ENCODE measurements around the gene DOCK3.

The DOCK3 gene

DNA sequence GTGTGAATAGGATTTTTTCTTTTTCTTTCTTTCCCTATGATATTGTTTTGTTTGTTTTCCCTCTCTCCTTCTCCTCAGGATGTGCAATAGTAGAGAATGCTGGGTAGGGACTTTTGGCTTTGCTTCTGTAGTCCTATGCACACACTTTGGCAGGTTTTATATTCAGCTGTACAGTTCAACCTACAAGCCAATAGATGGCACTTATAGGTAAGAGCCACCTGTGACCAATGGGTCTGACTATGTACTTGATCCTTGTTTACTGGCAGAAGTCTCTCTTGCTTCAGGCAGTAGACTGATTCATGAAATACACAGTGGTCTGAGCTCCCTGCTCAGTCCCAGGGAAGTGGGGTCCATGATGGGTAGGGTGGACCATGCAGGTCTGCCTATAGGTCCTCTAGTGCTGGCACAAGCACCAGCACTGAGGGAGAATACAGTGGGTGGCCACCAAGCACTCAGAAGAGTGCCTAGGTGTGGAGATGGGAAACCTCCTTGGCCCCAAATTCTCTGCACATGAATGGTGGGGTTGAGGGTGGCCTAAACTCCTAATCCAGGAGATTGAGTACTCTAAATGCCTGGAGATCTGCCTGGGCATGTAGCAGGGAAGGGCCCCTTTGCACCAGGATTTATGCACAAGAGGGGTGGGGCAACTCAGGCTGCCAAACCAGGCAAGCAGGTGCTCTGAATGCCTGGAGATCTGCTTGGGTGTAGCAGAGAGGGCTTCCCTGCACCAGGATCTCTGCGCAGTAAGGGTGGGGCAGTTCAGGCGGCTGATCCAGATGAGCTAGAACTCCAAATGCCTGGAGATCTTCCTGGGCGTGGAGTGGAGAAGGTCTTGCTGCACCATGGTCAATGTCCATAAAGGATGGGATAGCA lies 176.1 kb downstream of the DOCK3 start:
- Histone ChIP-seq H3K27ac (replicated peaks) (no peak overlapping the region), H3K4me3 (replicated peaks; ENCODE audit: insufficient read depth, low read length) (no peak overlapping the region), H3K27me3 (ENCODE audit: insufficient read depth, poor library complexity, severe bottlenecking) (no peaks in the 10 kb centered on the region)
- TF ChIP-seq, protein P1, sequence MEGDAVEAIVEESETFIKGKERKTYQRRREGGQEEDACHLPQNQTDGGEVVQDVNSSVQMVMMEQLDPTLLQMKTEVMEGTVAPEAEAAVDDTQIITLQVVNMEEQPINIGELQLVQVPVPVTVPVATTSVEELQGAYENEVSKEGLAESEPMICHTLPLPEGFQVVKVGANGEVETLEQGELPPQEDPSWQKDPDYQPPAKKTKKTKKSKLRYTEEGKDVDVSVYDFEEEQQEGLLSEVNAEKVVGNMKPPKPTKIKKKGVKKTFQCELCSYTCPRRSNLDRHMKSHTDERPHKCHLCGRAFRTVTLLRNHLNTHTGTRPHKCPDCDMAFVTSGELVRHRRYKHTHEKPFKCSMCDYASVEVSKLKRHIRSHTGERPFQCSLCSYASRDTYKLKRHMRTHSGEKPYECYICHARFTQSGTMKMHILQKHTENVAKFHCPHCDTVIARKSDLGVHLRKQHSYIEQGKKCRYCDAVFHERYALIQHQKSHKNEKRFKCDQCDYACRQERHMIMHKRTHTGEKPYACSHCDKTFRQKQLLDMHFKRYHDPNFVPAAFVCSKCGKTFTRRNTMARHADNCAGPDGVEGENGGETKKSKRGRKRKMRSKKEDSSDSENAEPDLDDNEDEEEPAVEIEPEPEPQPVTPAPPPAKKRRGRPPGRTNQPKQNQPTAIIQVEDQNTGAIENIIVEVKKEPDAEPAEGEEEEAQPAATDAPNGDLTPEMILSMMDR (IDR thresholded peaks at IDR 0.05; ENCODE audit: insufficient read depth, low read length) = no peak
- TF ChIP-seq SPI1 (IDR thresholded peaks at IDR 0.05; ENCODE audit: borderline replicate concordance, low read depth) (no peak), GABPA (IDR thresholded peaks at IDR 0.05; ENCODE audit: low read depth) (no peak), POLR2AphosphoS5 (IDR thresholded peaks at IDR 0.05; ENCODE audit: low read depth) (no peak)
- TF ChIP-seq, protein P2, sequence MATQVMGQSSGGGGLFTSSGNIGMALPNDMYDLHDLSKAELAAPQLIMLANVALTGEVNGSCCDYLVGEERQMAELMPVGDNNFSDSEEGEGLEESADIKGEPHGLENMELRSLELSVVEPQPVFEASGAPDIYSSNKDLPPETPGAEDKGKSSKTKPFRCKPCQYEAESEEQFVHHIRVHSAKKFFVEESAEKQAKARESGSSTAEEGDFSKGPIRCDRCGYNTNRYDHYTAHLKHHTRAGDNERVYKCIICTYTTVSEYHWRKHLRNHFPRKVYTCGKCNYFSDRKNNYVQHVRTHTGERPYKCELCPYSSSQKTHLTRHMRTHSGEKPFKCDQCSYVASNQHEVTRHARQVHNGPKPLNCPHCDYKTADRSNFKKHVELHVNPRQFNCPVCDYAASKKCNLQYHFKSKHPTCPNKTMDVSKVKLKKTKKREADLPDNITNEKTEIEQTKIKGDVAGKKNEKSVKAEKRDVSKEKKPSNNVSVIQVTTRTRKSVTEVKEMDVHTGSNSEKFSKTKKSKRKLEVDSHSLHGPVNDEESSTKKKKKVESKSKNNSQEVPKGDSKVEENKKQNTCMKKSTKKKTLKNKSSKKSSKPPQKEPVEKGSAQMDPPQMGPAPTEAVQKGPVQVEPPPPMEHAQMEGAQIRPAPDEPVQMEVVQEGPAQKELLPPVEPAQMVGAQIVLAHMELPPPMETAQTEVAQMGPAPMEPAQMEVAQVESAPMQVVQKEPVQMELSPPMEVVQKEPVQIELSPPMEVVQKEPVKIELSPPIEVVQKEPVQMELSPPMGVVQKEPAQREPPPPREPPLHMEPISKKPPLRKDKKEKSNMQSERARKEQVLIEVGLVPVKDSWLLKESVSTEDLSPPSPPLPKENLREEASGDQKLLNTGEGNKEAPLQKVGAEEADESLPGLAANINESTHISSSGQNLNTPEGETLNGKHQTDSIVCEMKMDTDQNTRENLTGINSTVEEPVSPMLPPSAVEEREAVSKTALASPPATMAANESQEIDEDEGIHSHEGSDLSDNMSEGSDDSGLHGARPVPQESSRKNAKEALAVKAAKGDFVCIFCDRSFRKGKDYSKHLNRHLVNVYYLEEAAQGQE (IDR thresholded peaks at IDR 0.05; ENCODE audit: insufficient replicate concordance, low read depth) = no peak
- no peak for DNase-seq (ENCODE audit: low read depth in 1 of 2, low spot score in 1 of 2)

DNA sequence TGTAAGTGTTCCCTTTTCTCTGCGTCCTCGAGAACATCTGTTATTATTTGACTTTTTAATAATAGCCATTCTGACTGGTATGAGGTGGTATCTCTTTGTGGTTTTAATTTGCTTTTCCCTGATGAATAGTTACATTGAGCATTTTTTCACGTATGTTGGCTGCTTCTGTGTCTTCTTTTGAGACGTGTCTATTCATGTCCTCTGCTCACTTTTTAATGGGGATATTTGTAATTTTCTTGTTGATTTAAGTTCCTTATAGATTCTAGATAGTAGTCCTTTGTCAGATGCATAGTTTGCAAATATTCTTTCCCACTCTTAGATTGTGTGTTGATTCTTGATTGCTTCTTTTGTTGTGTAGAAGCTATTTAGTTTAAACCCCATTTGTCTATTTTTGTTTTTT lies 179.2 kb downstream of the DOCK3 start:
- TF ChIP-seq, protein P1 (IDR thresholded peaks at IDR 0.05; ENCODE audit: insufficient read depth, low read length) = no peak
- TF ChIP-seq GABPA (IDR thresholded peaks at IDR 0.05; ENCODE audit: low read depth) (no peak), POLR2AphosphoS5 (IDR thresholded peaks at IDR 0.05; ENCODE audit: low read depth) (no peak), SPI1 (IDR thresholded peaks at IDR 0.05; ENCODE audit: borderline replicate concordance, low read depth) (no peak)
- TF ChIP-seq, protein P2 (IDR thresholded peaks at IDR 0.05; ENCODE audit: insufficient replicate concordance, low read depth) = no peak
- Histone ChIP-seq H3K27ac (replicated peaks) (no peak overlapping the region), H3K27me3 (ENCODE audit: insufficient read depth, poor library complexity, severe bottlenecking) (no peaks in the 10 kb centered on the region), H3K4me3 (replicated peaks; ENCODE audit: insufficient read depth, low read length) (no peak overlapping the region)
- DNase-seq (ENCODE audit: low read depth in 1 of 2, low spot score in 1 of 2) = no peak

DNA sequence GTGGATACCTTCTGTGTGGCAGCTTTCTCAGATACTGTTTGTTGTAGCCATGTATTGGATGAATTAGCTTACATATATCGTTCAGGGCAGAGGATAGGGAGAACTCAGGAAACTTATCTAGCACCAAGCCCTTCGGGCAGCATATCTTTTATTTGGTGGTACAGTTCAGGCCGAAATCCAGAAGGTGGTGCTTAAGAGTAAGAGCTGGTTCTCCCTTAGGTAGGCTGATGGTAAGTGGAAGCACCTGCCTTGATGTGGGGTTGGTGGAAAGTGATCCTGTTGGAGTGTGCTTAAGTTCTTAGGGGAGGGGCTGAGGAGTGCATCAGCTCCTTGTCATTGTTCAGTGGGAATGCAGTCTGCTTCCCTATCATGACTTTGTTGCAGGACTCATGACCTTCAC lies 187.5 kb downstream of the DOCK3 start:
- Histone ChIP-seq H3K27me3 (ENCODE audit: insufficient read depth, poor library complexity, severe bottlenecking) (no peaks in the 10 kb centered on the region), H3K27ac (replicated peaks) (no peak overlapping the region), H3K4me3 (replicated peaks; ENCODE audit: insufficient read depth, low read length) (no peak overlapping the region)
- no peak for DNase-seq (ENCODE audit: low read depth in 1 of 2, low spot score in 1 of 2)
- TF ChIP-seq, protein P1 (IDR thresholded peaks at IDR 0.05; ENCODE audit: insufficient read depth, low read length) = no peak
- TF ChIP-seq, protein P2 (IDR thresholded peaks at IDR 0.05; ENCODE audit: insufficient replicate concordance, low read depth) = no peak
- TF ChIP-seq GABPA (IDR thresholded peaks at IDR 0.05; ENCODE audit: low read depth) (no peak), POLR2AphosphoS5 (IDR thresholded peaks at IDR 0.05; ENCODE audit: low read depth) (no peak), SPI1 (IDR thresholded peaks at IDR 0.05; ENCODE audit: borderline replicate concordance, low read depth) (no peak)

All from HL-60 (cell line).